HEK293 (cell line): ENCODE data around the gene RLN2.
"Not testable (repeated sequence)": the region's sequence is repeated elsewhere in the genome, so short reads cannot be mapped to it uniquely, and the experiment has no call there.

Experiments
- CTCF ChIA-PET: fragments of 350-600 bp; formaldehyde crosslinking; extraction: SDS; loops from one replicate; lab custom pipeline; 2021; ENCODE audit warnings: antibody characterized with exemption; lab: Yijun Ruan, JAX
- POLR2A ChIA-PET: fragments of 300-600 bp; formaldehyde crosslinking; extraction: SDS; loops from one replicate; lab custom pipeline; 2020; ENCODE audit warnings: antibody characterized with exemption, inconsistent platforms; lab: Yijun Ruan, JAX
- H3K27ac ChIP-seq: fragments of 200-500 bp; sonication (Bioruptor generic); 2 replicates; pipeline ENCODE4 v1.5.1; 2014; ENCODE audit warnings: low read depth, low read length, control low read depth, inconsistent platforms; ENCODE audit errors: extremely low read depth
- H3K36me3 ChIP-seq, 2 experiments: fragments of 200-500 bp in 1 of 2; sonication (Bioruptor generic) in 1 of 2; 1 replicate in 1 of 2; 2 replicates in 1 of 2; pipeline ENCODE4 v1.5.1; 2014 to 2017; ENCODE audit warnings: inconsistent platforms in 2 of 2, low read length in 2 of 2; ENCODE audit not compliant: control insufficient read depth in 2 of 2, insufficient read depth in 1 of 2
- H3K4me1 ChIP-seq: fragments of 200-500 bp; sonication (Bioruptor generic); 2 replicates; pipeline ENCODE4 v1.5.1; 2014; ENCODE audit warnings: mild to moderate bottlenecking, low read length, inconsistent platforms; ENCODE audit not compliant: control insufficient read depth, insufficient read depth
- H3K4me3 ChIP-seq: 2 replicates; pipeline ENCODE4 v1.5.1; 2011; ENCODE audit warnings: low read depth, mild to moderate bottlenecking, control low read depth, low read length, moderate library complexity
- H3K9me3 ChIP-seq: fragments of 200-500 bp; sonication (Bioruptor generic); 2 replicates; pipeline ENCODE4 v1.5.1; 2014; ENCODE audit warnings: low read depth, low read length, inconsistent platforms; ENCODE audit not compliant: control insufficient read depth, insufficient read depth
- SETDB1 ChIP-seq: IDR thresholded peaks from one replicate; pipeline ENCODE4 v1.6.1; 2017; ENCODE audit warnings: mild to moderate bottlenecking, low read length, moderate library complexity, mixed read lengths; ENCODE audit not compliant: insufficient read length
- ZNF146 ChIP-seq: fragments of 450-650 bp; formaldehyde crosslinking; IDR thresholded peaks from 2 replicates; pipeline ENCODE4 v1.5.1; 2016; ENCODE audit warnings: missing biosample characterization, missing genetic modification characterization
- ZNF248 ChIP-seq: fragments of 450-650 bp; formaldehyde crosslinking; IDR thresholded peaks from 2 replicates; pipeline ENCODE4 v1.5.1; 2017; ENCODE audit warnings: missing biosample characterization, missing genetic modification characterization
- ZNF292 ChIP-seq: fragments of 450-650 bp; formaldehyde crosslinking; IDR thresholded peaks from 2 replicates; pipeline ENCODE4 v1.5.1; 2016; ENCODE audit warnings: low read depth, missing biosample characterization, missing genetic modification characterization, borderline replicate concordance
- ZNF302 ChIP-seq: fragments of 450-650 bp; formaldehyde crosslinking; IDR thresholded peaks from 2 replicates; pipeline ENCODE4 v1.5.1; 2016; ENCODE audit warnings: missing biosample characterization, missing genetic modification characterization, low read depth
- ZNF341 ChIP-seq: fragments of 450-650 bp; formaldehyde crosslinking; IDR thresholded peaks from 2 replicates; pipeline ENCODE4; 2016; ENCODE audit warnings: low read depth, missing biosample characterization, missing genetic modification characterization
- ZNF350 ChIP-seq: fragments of 450-650 bp; formaldehyde crosslinking; IDR thresholded peaks from 2 replicates; pipeline ENCODE4 v1.5.0; 2017; ENCODE audit warnings: missing biosample characterization, mild to moderate bottlenecking, missing genetic modification characterization
- ZNF391 ChIP-seq: fragments of 450-650 bp; formaldehyde crosslinking; IDR thresholded peaks from 2 replicates; pipeline ENCODE4 v1.5.1; 2016; ENCODE audit warnings: low read depth, missing biosample characterization, missing genetic modification characterization, borderline replicate concordance
- ZNF560 ChIP-seq: fragments of 450-650 bp; formaldehyde crosslinking; IDR thresholded peaks from 2 replicates; pipeline ENCODE4 v1.5.1; 2017; ENCODE audit warnings: missing biosample characterization, missing genetic modification characterization, borderline replicate concordance
- ZNF561 ChIP-seq: fragments of 450-650 bp; IDR thresholded peaks from 2 replicates; pipeline ENCODE4 v1.5.1; 2018; ENCODE audit warnings: missing biosample characterization, missing genetic modification characterization, borderline replicate concordance
- ZNF571 ChIP-seq: fragments of 450-650 bp; formaldehyde crosslinking; IDR thresholded peaks from 2 replicates; pipeline ENCODE4 v1.5.0; 2017; ENCODE audit warnings: missing biosample characterization, missing genetic modification characterization
- ZNF623 ChIP-seq: fragments of 450-650 bp; formaldehyde crosslinking; IDR thresholded peaks from 2 replicates; pipeline ENCODE4 v1.5.1; 2016; ENCODE audit warnings: missing biosample characterization, missing genetic modification characterization
- ZNF629 ChIP-seq: fragments of 450-650 bp; formaldehyde crosslinking; IDR thresholded peaks from 2 replicates; pipeline ENCODE4 v1.5.1; 2017; ENCODE audit warnings: missing biosample characterization, missing genetic modification characterization
- ZNF670 ChIP-seq: fragments of 450-650 bp; formaldehyde crosslinking; IDR thresholded peaks from 2 replicates; pipeline ENCODE4 v1.5.1; 2016; ENCODE audit warnings: missing biosample characterization, missing genetic modification characterization, low read depth
- ZNF776 ChIP-seq: fragments of 450-650 bp; formaldehyde crosslinking; IDR thresholded peaks from 2 replicates; pipeline ENCODE4 v1.5.0; 2017; ENCODE audit warnings: missing biosample characterization, missing genetic modification characterization, borderline replicate concordance
- ZNF777 ChIP-seq: fragments of 450-650 bp; formaldehyde crosslinking; IDR thresholded peaks from 2 replicates; pipeline ENCODE4 v1.5.1; 2017; ENCODE audit warnings: missing biosample characterization, missing genetic modification characterization, borderline replicate concordance
- ZNF837 ChIP-seq: fragments of 450-650 bp; formaldehyde crosslinking; IDR thresholded peaks from 2 replicates; pipeline ENCODE4 v1.5.1; 2016; ENCODE audit warnings: missing biosample characterization, missing genetic modification characterization
- ZSCAN16 ChIP-seq: fragments of 450-650 bp; formaldehyde crosslinking; IDR thresholded peaks from 2 replicates; pipeline ENCODE4 v1.5.1; 2016; ENCODE audit warnings: missing biosample characterization, missing genetic modification characterization
- TF ChIP-seq, protein P1 (sequence below): fragments of 450-650 bp; formaldehyde crosslinking; IDR thresholded peaks from 2 replicates; pipeline ENCODE4 v1.5.1; 2016; ENCODE audit warnings: missing biosample characterization, missing genetic modification characterization
- TF ChIP-seq, protein P2 (sequence below): fragments of 450-650 bp; formaldehyde crosslinking; IDR thresholded peaks from 2 replicates; pipeline ENCODE4; 2016; ENCODE audit warnings: missing biosample characterization, missing genetic modification characterization
- TF ChIP-seq, protein P3 (sequence below): fragments of 450-650 bp; formaldehyde crosslinking; IDR thresholded peaks from 2 replicates; pipeline ENCODE4 v1.5.1; 2016; ENCODE audit warnings: missing biosample characterization, missing genetic modification characterization
- TF ChIP-seq, protein P4 (sequence below): fragments of 450-650 bp; formaldehyde crosslinking; IDR thresholded peaks from 2 replicates; pipeline ENCODE4 v1.5.1; 2017; ENCODE audit warnings: missing biosample characterization, missing genetic modification characterization

The RLN2 gene

DNA sequence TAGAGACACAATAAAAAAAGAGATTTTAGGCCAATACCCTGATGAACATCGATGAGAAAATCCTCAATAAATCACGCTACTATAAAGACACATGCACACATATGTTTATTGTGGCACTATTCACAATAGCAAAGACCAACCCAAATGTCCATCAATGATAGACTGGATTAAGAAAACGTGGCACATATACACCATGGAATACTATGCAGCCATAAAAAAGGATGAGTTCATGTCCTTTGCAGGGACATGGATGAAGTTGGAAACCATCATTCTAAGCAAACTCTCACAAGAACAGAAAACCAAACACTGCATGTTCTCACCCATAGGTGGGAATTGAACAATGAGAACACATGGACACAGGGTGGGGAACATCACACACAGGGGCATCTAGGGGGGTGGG, 26.8 kb upstream of the RLN2 start:
- H3K4me1 ChIP-seq, H3K9me3 ChIP-seq, POLR2A ChIA-PET, H3K27ac ChIP-seq, H3K36me3 ChIP-seq, CTCF ChIA-PET, H3K4me3 ChIP-seq: not testable (repeated sequence)
- peak; percentile 91 for TF ChIP-seq ZNF146 (tag by site-specific recombination)

DNA sequence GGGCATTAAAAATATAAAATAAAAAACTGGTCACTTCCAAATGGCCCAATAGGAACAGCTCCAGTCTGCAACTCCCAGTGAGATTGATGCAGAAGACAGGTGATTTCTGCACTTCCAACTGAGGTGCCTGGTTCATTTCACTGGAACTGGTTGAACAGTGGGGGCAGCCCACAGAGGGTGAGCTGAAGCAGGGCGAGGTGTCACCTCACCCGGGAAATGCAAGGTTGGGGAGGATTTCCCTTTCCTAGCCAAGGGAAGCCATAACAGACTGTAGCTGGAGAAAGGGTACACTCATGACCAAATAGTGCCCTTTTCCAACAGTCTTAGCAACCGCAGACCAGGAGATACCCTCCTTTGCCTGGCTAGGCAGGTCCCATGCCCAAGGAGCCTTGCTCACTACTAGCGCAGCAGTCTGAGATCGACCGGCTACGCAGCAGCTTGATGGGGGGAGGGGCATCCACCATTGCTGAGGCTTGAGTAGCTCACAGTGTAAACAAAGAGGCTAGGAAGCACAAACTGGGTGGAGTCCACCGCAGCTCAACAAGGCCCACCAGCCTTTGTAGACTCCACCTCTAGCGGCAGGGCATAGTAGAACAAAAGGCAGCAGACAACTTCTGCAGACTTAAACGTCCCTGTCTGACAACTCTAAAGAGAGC, 22.5 kb upstream of the RLN2 start:
- TF ChIP-seq ZSCAN16 (tag by site-specific recombination) (no peak), ZNF629 (no peak), ZNF560 (no peak), SETDB1 (no peak)
- TF ChIP-seq, protein P1, sequence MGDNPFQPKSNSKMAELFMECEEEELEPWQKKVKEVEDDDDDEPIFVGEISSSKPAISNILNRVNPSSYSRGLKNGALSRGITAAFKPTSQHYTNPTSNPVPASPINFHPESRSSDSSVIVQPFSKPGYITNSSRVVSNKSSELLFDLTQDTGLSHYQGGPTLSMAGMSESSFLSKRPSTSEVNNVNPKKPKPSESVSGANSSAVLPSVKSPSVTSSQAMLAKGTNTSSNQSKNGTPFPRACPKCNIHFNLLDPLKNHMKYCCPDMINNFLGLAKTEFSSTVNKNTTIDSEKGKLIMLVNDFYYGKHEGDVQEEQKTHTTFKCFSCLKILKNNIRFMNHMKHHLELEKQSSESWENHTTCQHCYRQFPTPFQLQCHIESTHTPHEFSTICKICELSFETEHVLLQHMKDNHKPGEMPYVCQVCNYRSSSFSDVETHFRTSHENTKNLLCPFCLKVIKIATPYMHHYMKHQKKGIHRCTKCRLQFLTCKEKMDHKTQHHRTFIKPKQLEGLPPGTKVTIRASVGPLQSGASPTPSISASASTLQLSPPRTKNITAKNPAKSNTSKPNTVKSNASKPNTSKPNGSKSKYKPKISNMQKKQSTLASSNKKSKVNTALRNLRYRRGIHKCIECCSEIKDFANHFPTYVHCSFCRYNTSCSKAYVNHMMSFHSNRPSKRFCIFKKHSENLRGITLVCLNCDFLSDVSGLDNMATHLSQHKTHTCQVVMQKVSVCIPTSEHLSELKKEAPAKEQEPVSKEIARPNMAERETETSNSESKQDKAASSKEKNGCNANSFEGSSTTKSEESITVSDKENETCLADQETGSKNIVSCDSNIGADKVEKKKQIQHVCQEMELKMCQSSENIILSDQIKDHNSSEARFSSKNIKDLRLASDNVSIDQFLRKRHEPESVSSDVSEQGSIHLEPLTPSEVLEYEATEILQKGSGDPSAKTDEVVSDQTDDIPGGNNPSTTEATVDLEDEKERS: no peak
- H3K4me1 ChIP-seq: no peaks in the 10 kb centered on the region
- no peak overlapping the region for H3K4me3 ChIP-seq
- H3K27ac ChIP-seq: no peak overlapping the region
- H3K9me3 ChIP-seq: no peaks in the 10 kb centered on the region
- CTCF ChIA-PET: interaction anchor here (1.2 kb wide), 1 partner anchor 9 kb away, joined by 3 read pairs; no protein-coding TSS in a partner anchor
- POLR2A ChIA-PET: no interaction called here
- peaks cover 0 to 9% of the 10 kb centered on the region in 2 experiments; a peak in 1 of 3 replicates for H3K36me3 ChIP-seq

DNA sequence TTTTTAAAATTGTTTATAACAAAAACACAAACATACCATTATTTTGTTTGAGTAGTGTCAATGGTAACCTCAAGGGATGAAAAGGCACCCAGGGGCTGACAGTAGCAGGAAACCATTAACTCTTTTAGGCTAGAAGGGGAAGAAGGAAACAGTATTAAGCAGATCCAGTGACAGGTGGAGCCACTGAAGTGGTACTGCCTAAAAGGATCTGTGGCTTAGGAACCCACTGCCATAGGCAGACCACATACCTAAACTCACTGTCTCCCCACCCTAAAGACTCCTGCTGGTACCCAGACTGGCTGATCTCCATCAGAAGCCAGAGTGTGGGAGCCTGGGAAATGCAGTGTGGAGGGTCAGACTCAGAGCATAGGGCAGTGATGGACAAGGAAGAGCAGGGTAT, 21.7 kb upstream of the RLN2 start:
- Histone ChIP-seq H3K4me1 (no peaks in the 10 kb centered on the region), H3K36me3 (peaks cover 0 to 9% of the 10 kb centered on the region in 2 experiments; a peak in 1 of 3 replicates), H3K4me3 (no peak overlapping the region), H3K27ac (no peak overlapping the region), H3K9me3 (no peaks in the 10 kb centered on the region)
- ChIA-PET CTCF (interaction anchor here (1.2 kb wide), 1 partner anchor 10 kb away, joined by 3 read pairs; no protein-coding TSS in a partner anchor), POLR2A (no interaction called here)
- TF ChIP-seq, protein P2, sequence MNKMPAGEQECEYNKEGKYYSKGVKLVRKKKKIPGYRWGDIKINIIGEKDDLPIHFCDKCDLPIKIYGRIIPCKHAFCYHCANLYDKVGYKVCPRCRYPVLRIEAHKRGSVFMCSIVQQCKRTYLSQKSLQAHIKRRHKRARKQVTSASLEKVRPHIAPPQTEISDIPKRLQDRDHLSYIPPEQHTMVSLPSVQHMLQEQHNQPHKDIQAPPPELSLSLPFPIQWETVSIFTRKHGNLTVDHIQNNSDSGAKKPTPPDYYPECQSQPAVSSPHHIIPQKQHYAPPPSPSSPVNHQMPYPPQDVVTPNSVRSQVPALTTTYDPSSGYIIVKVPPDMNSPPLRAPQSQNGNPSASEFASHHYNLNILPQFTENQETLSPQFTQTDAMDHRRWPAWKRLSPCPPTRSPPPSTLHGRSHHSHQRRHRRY: no peak
- TF ChIP-seq ZNF302 (tag by site-specific recombination): no peak
- TF ChIP-seq ZNF623 (tag by site-specific recombination): no peak
- TF ChIP-seq, protein P3, sequence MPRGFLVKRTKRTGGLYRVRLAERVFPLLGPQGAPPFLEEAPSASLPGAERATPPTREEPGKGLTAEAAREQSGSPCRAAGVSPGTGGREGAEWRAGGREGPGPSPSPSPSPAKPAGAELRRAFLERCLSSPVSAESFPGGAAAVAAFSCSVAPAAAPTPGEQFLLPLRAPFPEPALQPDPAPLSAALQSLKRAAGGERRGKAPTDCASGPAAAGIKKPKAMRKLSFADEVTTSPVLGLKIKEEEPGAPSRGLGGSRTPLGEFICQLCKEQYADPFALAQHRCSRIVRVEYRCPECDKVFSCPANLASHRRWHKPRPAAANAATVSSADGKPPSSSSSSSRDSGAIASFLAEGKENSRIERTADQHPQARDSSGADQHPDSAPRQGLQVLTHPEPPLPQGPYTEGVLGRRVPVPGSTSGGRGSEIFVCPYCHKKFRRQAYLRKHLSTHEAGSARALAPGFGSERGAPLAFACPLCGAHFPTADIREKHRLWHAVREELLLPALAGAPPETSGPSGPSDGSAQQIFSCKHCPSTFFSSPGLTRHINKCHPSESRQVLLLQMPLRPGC (tag by site-specific recombination): no peak
- TF ChIP-seq ZNF292 (tag by site-specific recombination): no peak
- no peak for TF ChIP-seq ZNF776
- no peak for TF ChIP-seq ZNF146 (tag by site-specific recombination)
- TF ChIP-seq, protein P4, sequence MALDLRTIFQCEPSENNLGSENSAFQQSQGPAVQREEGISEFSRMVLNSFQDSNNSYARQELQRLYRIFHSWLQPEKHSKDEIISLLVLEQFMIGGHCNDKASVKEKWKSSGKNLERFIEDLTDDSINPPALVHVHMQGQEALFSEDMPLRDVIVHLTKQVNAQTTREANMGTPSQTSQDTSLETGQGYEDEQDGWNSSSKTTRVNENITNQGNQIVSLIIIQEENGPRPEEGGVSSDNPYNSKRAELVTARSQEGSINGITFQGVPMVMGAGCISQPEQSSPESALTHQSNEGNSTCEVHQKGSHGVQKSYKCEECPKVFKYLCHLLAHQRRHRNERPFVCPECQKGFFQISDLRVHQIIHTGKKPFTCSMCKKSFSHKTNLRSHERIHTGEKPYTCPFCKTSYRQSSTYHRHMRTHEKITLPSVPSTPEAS (tag by site-specific recombination): no peak
- no peak for TF ChIP-seq ZNF837
- TF ChIP-seq ZNF777 (tag by site-specific recombination): no peak
- TF ChIP-seq ZNF248 (tag by site-specific recombination): no peak
- TF ChIP-seq ZNF561: no peak
- TF ChIP-seq ZNF350: no peak
- no peak for TF ChIP-seq ZNF571
- no peak for TF ChIP-seq ZNF391
- TF ChIP-seq ZNF341: no peak
- no peak for TF ChIP-seq ZNF670 (tag by site-specific recombination)
